ENCODE data around the gene MAP2K7. TPM values are rescaled to one million over a fixed set of nuclear protein-coding genes. Genes with fewer than 3 reads are reported as not detected.

The MAP2K7 gene
- polyA plus RNA-seq, 5 donors = 22.2 to 36.8 (median 29.5) TPM

- DNase-seq = no peak
These were observed 2.2 kb downstream of the MAP2K7 start for GRCh38 chr19:7905859-7906258.

GRCh38 chr19:7907122-7907521 is 3.4 kb downstream of the MAP2K7 start:
- DNase-seq = no peak

GRCh38 chr19:7907544-7907943 is 3.9 kb downstream of the MAP2K7 start:
- DNase-seq = no peak

- no peak for DNase-seq
These were observed 4.5 kb downstream of the MAP2K7 start for GRCh38 chr19:7908078-7908699.

GRCh38 chr19:7908742-7909461 is 5.2 kb downstream of the MAP2K7 start:
- no peak for DNase-seq

GRCh38 chr19:7909471-7910067 is 5.9 kb downstream of the MAP2K7 start:
- no peak for DNase-seq

GRCh38 chr19:7910321-7911161 is 6.9 kb downstream of the MAP2K7 start:
- DNase-seq = no peak

- no peak for DNase-seq
These were observed 7.9 kb downstream of the MAP2K7 start for GRCh38 chr19:7911508-7912143.

- DNase-seq = no peak
These were observed 8.5 kb downstream of the MAP2K7 start for GRCh38 chr19:7912144-7912696.

GRCh38 chr19:7912697-7913564 is 9.3 kb downstream of the MAP2K7 start:
- no peak for DNase-seq

- no peak for DNase-seq
These were observed 10.0 kb downstream of the MAP2K7 start for GRCh38 chr19:7913652-7914051.

GRCh38 chr19:7914099-7914498 is 10.4 kb downstream of the MAP2K7 start:
- DNase-seq = no peak

- no peak for DNase-seq
These were observed 10.9 kb downstream of the MAP2K7 start, which contains the start of gene TGFBR3L for GRCh38 chr19:7914598-7915045. Gene TGFBR3L, plus strand, starts transcription at chr19:7914830.

GRCh38 chr19:7915250-7916102 is 11.8 kb downstream of the MAP2K7 start:
- no peak for DNase-seq

GRCh38 chr19:7916103-7916954 is 12.7 kb downstream of the MAP2K7 start:
- no peak for DNase-seq

- DNase-seq = no peak
These were observed 13.2 kb downstream of the MAP2K7 start for GRCh38 chr19:7916955-7917266.

- no peak for DNase-seq
These were observed 13.8 kb downstream of the MAP2K7 start for GRCh38 chr19:7917267-7918061.

Data from right lung (tissue), 5 donors.